ENCODE measurements around the gene SSC4D.
A peak's percentile ranks its signal among the peaks of the same experiment; 100 is the strongest.
"Not testable (repeated sequence)": the region's sequence is repeated elsewhere in the genome, so short reads cannot be mapped to it uniquely, and the experiment has no call there.

SSC4D gene

GRCh38 chr7:76381814-76382213, 27.7 kb downstream of the SSC4D start:
- DNase-seq, result no peak

GRCh38 chr7:76380623-76380966, 28.9 kb downstream of the SSC4D start:
- no peak for DNase-seq

GRCh38 chr7:76377186-76377918, 32.1 kb downstream of the SSC4D start:
- DNase-seq, result no peak

- DNase-seq, result no peak
Observed at GRCh38 chr7:76375251-76375650, 34.2 kb downstream of the SSC4D start.

- DNase-seq, result peak in 1 of 2 donors; percentile 35
Observed at GRCh38 chr7:76372984-76373833, 36.3 kb downstream of the SSC4D start.

- DNase-seq, result no peak
Observed at GRCh38 chr7:76371396-76371795, 38.1 kb downstream of the SSC4D start.

GRCh38 chr7:76369018-76369417, 40.5 kb downstream of the SSC4D start:
- DNase-seq, result no peak

GRCh38 chr7:76368190-76368589, 41.3 kb downstream of the SSC4D start:
- no peak for DNase-seq

- peak; percentile 46 to 60 for DNase-seq
Observed at GRCh38 chr7:76364198-76364584, 45.3 kb downstream of the SSC4D start.

- DNase-seq, result not testable (repeated sequence)
Observed at GRCh38 chr7:76363754-76364153, 45.7 kb downstream of the SSC4D start.

- peak in 1 of 2 donors; percentile 37 for DNase-seq
Observed at GRCh38 chr7:76359978-76360638, 49.4 kb downstream of the SSC4D start.

GRCh38 chr7:76359111-76359977, 50.2 kb downstream of the SSC4D start:
- peak; percentile 95 to 97 for DNase-seq

- DNase-seq, result peak; percentile 79 to 91
Observed at GRCh38 chr7:76358481-76359110, 50.9 kb downstream of the SSC4D start, which contains the start of gene YWHAG. YWHAG (minus strand) TSS chr7:76358991; CDS start chr7:76358808, 183 bp downstream.

- DNase-seq, result peak; percentile 65 to 73
Observed at GRCh38 chr7:76358011-76358480, 51.5 kb downstream of the SSC4D start.

- no peak for DNase-seq
Observed at GRCh38 chr7:76357475-76358010, 52.0 kb downstream of the SSC4D start.

- no peak for DNase-seq
Observed at GRCh38 chr7:76356823-76357222, 52.7 kb downstream of the SSC4D start.

- DNase-seq, result no peak
Observed at GRCh38 chr7:76356115-76356514, 53.4 kb downstream of the SSC4D start.

GRCh38 chr7:76354981-76355730, 54.3 kb downstream of the SSC4D start:
- no peak for DNase-seq

GRCh38 chr7:76354516-76354915, 55.0 kb downstream of the SSC4D start:
- no peak for DNase-seq

GRCh38 chr7:76353744-76354143, 55.8 kb downstream of the SSC4D start:
- DNase-seq, result no peak

GRCh38 chr7:76352193-76352592, 57.3 kb downstream of the SSC4D start:
- peak in 1 of 2 donors; percentile 31 for DNase-seq
